K562 (cell line): ENCODE data around the gene LINGO3. TPM values are rescaled to one million over a fixed set of nuclear protein-coding genes. Genes with fewer than 3 reads are reported as not detected.

ENCODE experiments used
- ATF7 ChIP-seq: fragments of 450-650 bp; IDR thresholded peaks from 2 replicates; pipeline ENCODE4 v1.7.1; 2014; ENCODE audit warnings: mild to moderate bottlenecking, moderate library complexity
- CSDE1 ChIP-seq, 2 experiments: fragments of 450-650 bp; IDR thresholded peaks; 2 replicates each; pipeline ENCODE4 v1.6.1; 2016; ENCODE audit warnings: mild to moderate bottlenecking in 1 of 2
- FOXJ2 ChIP-seq: fragments of 200-800 bp; sonication (Bioruptor generic); IDR thresholded peaks from 2 replicates; pipeline ENCODE4 v1.6.1; 2016; ENCODE audit warnings: missing genetic modification characterization, missing compliant biosample characterization
- HDAC1 ChIP-seq, 2 experiments: fragments of 450-650 bp; IDR thresholded peaks; 2 replicates each; pipeline ENCODE4 v1.6.1; 2016 to 2017; ENCODE audit warnings: inconsistent platforms in 1 of 2, mild to moderate bottlenecking in 1 of 2, moderate library complexity in 1 of 2
- HMGN3 ChIP-seq: IDR thresholded peaks from 2 replicates; pipeline ENCODE4 v1.6.1; 2011; ENCODE audit warnings: borderline replicate concordance, low read depth, mild to moderate bottlenecking, mixed read lengths, low read length; ENCODE audit not compliant: insufficient read length; ENCODE audit errors: extremely low read depth
- KDM4B ChIP-seq, 2 experiments: fragments of 450-650 bp in 1 of 2; sonication (generic) in 1 of 2; IDR thresholded peaks; 2 replicates each; pipeline ENCODE4 v1.6.1; 2016 to 2017; ENCODE audit warnings: borderline replicate concordance in 2 of 2, antibody characterized with exemption in 1 of 2, low read depth in 1 of 2, mild to moderate bottlenecking in 1 of 2
- MTA2 ChIP-seq: fragments of 450-650 bp; IDR thresholded peaks from 2 replicates; pipeline ENCODE4 v1.6.1; 2016; ENCODE audit warnings: low read depth
- RUNX1 ChIP-seq: sonication (generic); IDR thresholded peaks from 2 replicates; pipeline ENCODE4 v1.6.1; 2016; ENCODE audit warnings: antibody characterized with exemption, low read depth
- SAP30 ChIP-seq: fragments of 200-600 bp; sonication (generic); IDR thresholded peaks from 2 replicates; pipeline ENCODE4 v1.6.1; 2012; ENCODE audit warnings: borderline replicate concordance, low read depth, mild to moderate bottlenecking, moderate library complexity, low read length, control low read depth, inconsistent platforms; ENCODE audit not compliant: insufficient read depth, poor library complexity, severe bottlenecking
- TEAD1 ChIP-seq, 2 experiments: fragments of 450-650 bp in 1 of 2; sonication (generic) in 1 of 2; formaldehyde crosslinking; IDR thresholded peaks; 2 replicates each; pipeline versions ENCODE4 v1.4.0 to v1.8.0; 2020 to 2022; ENCODE audit warnings: mild to moderate bottlenecking in 2 of 2, missing genetic modification reagents in 1 of 2
- TEAD4 ChIP-seq, 2 experiments: sonication (generic) in 1 of 2; formaldehyde crosslinking in 1 of 2; IDR thresholded peaks; 2 replicates each; pipeline versions ENCODE4 v1.6.1 to v1.8.0; 2012 to 2022; ENCODE audit warnings: borderline replicate concordance in 1 of 2, inconsistent platforms in 1 of 2, low read length in 1 of 2, mild to moderate bottlenecking in 1 of 2, missing genetic modification reagents in 1 of 2
- ZNF282 ChIP-seq: sonication (generic); formaldehyde crosslinking; IDR thresholded peaks from 2 replicates; pipeline ENCODE4 v1.8.1; 2023; ENCODE audit warnings: missing genetic modification reagents
- ZNF445 ChIP-seq: fragments of 250-450 bp; sonication (Bioruptor Pico); IDR thresholded peaks from 2 replicates; pipeline ENCODE4 v1.4.0; 2020; ENCODE audit warnings: low read depth, mild to moderate bottlenecking, moderate library complexity
- ZSCAN32 ChIP-seq: fragments of 450-650 bp; formaldehyde crosslinking; IDR thresholded peaks from 2 replicates; pipeline ENCODE4 v1.4.0; 2020; ENCODE audit warnings: mild to moderate bottlenecking, moderate library complexity
- polyA plus RNA-seq, 8 experiments: library from polyadenylated mRNA; depleted of rRNA in 4 of 8; stranded (reverse) in 5 of 8; unstranded in 3 of 8; fragments of >200 nt; fragmentation: Nextera tagmentation in 2 of 8; fragmentation: Illumina TruSeq in 1 of 8; extraction: Ambion mirVana in 2 of 8; extraction: Trizol in 1 of 8; gene quantifications; 2 replicates each; pipeline versions ENCODE4 v1.2.1 to v1.2.3, GENCODE V29; 2011 to 2014; ENCODE audit warnings: inconsistent platforms in 1 of 8, missing spikeins in 1 of 8
- total RNA-seq, 7 experiments: library from RNA; depleted of rRNA in 6 of 7; stranded (reverse); fragments of >200 nt in 6 of 7; fragmentation: Illumina TruSeq in 2 of 7; extraction: Trizol in 2 of 7; gene quantifications; 2 replicates each; pipeline versions ENCODE4 v1.2.1 to v1.2.3, GENCODE V29; 2011 to 2021; ENCODE audit warnings: low replicate concordance in 1 of 7
- TF ChIP-seq, protein P1 (sequence below): fragments of 450-650 bp; IDR thresholded peaks from one replicate; pipeline ENCODE4 v1.6.1; 2018; ENCODE audit warnings: mild to moderate bottlenecking, moderate library complexity; ENCODE audit not compliant: partially characterized antibody
- TF ChIP-seq, protein P2 (sequence below): sonication (generic); formaldehyde crosslinking; IDR thresholded peaks from 2 replicates; pipeline ENCODE4 v1.8.0; 2022; ENCODE audit warnings: mild to moderate bottlenecking, missing genetic modification reagents, borderline replicate concordance
- TF ChIP-seq, protein P3 (sequence below): sonication (generic); formaldehyde crosslinking; IDR thresholded peaks from 2 replicates; pipeline ENCODE4 v1.8.0; 2023; ENCODE audit warnings: missing genetic modification reagents, mild to moderate bottlenecking, borderline replicate concordance

The LINGO3 gene
- total and polyA plus RNA-seq, 9 of the 15 experiments (the other 6 are each of a cell fraction or from before 2014, with no cell fraction given), result 0.03 to 0.05 (median 0.03) TPM; not detected in 6

DNA sequence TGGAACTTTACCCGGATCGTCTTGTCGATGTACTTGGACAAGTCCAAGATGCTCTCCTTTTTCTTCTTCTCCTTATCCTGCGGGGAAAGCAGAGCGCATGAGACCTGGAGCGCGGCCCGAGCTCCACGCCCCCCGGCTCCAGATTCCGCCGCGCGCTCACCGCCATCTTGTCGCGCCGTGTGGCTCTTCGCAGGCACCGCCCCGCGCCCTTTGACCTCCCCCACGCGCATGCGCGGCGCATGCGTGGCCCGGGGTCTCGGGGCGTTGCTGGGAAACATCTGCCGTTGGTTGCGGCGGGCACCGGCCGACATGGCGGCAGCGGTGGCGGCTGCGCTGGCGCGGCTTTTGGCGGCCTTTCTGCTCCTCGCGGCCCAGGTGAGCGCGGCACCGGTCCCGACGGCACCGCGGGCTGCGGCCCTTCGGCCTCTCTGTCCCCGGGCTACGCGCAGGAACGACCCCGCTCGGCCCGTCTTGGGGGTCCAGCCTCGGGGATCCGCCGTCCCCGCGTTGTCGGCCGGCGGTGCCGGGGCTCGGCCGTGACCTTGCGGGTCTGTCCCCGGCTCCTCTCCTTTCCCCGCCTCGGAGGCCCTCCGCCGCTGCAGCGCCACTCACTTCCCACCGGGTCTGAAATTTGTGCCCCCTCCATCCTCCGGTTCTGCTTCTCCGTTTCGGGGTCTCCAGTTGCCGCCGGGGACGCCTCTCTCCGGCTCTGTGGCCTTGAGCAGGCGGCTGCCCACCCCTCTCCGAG, 20.6 kb upstream of the LINGO3 start, which contains the start of the genes LSM7 and SPPL2B (continued):
- TF ChIP-seq, protein P1, sequence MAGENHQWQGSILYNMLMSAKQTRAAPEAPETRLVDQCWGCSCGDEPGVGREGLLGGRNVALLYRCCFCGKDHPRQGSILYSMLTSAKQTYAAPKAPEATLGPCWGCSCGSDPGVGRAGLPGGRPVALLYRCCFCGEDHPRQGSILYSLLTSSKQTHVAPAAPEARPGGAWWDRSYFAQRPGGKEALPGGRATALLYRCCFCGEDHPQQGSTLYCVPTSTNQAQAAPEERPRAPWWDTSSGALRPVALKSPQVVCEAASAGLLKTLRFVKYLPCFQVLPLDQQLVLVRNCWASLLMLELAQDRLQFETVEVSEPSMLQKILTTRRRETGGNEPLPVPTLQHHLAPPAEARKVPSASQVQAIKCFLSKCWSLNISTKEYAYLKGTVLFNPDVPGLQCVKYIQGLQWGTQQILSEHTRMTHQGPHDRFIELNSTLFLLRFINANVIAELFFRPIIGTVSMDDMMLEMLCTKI, result no peak
- peak in 1 of 2 experiments; percentile 86; a peak in 3 of 4 replicates for TF ChIP-seq HDAC1 (IDR thresholded peaks at IDR 0.05)
- peak in 1 of 2 experiments; percentile 38; a peak in 1 of 4 replicates for TF ChIP-seq CSDE1 (IDR thresholded peaks at IDR 0.05)
- TF ChIP-seq RUNX1, result no peak
- TF ChIP-seq SAP30, result peak; percentile 88
- peak; percentile 31 for TF ChIP-seq HMGN3
- peak; percentile 55; the same call in 1 of the 2 replicates for TF ChIP-seq ATF7
- peak; percentile 31; the same call in 1 of the 2 replicates for TF ChIP-seq FOXJ2 (tag)
- no peak for TF ChIP-seq TEAD4 (IDR thresholded peaks at IDR 0.05; ENCODE audit: low read length)
- TF ChIP-seq TEAD4 (CRISPR knock-in tag; IDR thresholded peaks at IDR 0.05; ENCODE audit: borderline replicate concordance), result 0 out of 2 replicates have a peak, but pooled peaks have one; percentile 54
- TF ChIP-seq, protein P2, sequence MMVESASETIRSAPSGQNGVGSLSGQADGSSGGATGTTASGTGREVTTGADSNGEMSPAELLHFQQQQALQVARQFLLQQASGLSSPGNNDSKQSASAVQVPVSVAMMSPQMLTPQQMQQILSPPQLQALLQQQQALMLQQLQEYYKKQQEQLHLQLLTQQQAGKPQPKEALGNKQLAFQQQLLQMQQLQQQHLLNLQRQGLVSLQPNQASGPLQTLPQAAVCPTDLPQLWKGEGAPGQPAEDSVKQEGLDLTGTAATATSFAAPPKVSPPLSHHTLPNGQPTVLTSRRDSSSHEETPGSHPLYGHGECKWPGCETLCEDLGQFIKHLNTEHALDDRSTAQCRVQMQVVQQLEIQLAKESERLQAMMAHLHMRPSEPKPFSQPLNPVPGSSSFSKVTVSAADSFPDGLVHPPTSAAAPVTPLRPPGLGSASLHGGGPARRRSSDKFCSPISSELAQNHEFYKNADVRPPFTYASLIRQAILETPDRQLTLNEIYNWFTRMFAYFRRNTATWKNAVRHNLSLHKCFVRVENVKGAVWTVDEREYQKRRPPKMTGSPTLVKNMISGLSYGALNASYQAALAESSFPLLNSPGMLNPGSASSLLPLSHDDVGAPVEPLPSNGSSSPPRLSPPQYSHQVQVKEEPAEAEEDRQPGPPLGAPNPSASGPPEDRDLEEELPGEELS (CRISPR knock-in tag), result no peak
- peak; percentile 69; the same call in 1 of the 2 replicates for TF ChIP-seq ZNF282
- no peak for TF ChIP-seq ZSCAN32 (CRISPR knock-in tag)
- TF ChIP-seq TEAD1 (CRISPR knock-in tag; IDR thresholded peaks at IDR 0.05), result peak in 1 of 2 experiments; percentile 61; a peak in 2 of 4 replicates
- no peak for TF ChIP-seq ZNF445 (CRISPR knock-in tag)
- peak; percentile 27; the same call in 1 of the 2 replicates for TF ChIP-seq MTA2
- TF ChIP-seq, protein P3, sequence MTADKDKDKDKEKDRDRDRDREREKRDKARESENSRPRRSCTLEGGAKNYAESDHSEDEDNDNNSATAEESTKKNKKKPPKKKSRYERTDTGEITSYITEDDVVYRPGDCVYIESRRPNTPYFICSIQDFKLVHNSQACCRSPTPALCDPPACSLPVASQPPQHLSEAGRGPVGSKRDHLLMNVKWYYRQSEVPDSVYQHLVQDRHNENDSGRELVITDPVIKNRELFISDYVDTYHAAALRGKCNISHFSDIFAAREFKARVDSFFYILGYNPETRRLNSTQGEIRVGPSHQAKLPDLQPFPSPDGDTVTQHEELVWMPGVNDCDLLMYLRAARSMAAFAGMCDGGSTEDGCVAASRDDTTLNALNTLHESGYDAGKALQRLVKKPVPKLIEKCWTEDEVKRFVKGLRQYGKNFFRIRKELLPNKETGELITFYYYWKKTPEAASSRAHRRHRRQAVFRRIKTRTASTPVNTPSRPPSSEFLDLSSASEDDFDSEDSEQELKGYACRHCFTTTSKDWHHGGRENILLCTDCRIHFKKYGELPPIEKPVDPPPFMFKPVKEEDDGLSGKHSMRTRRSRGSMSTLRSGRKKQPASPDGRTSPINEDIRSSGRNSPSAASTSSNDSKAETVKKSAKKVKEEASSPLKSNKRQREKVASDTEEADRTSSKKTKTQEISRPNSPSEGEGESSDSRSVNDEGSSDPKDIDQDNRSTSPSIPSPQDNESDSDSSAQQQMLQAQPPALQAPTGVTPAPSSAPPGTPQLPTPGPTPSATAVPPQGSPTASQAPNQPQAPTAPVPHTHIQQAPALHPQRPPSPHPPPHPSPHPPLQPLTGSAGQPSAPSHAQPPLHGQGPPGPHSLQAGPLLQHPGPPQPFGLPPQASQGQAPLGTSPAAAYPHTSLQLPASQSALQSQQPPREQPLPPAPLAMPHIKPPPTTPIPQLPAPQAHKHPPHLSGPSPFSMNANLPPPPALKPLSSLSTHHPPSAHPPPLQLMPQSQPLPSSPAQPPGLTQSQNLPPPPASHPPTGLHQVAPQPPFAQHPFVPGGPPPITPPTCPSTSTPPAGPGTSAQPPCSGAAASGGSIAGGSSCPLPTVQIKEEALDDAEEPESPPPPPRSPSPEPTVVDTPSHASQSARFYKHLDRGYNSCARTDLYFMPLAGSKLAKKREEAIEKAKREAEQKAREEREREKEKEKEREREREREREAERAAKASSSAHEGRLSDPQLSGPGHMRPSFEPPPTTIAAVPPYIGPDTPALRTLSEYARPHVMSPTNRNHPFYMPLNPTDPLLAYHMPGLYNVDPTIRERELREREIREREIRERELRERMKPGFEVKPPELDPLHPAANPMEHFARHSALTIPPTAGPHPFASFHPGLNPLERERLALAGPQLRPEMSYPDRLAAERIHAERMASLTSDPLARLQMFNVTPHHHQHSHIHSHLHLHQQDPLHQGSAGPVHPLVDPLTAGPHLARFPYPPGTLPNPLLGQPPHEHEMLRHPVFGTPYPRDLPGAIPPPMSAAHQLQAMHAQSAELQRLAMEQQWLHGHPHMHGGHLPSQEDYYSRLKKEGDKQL (CRISPR knock-in tag), result no peak
- 0 out of 4 replicates have a peak, but pooled peaks of 1 of the 2 experiments have one; percentile 51 for TF ChIP-seq KDM4B (IDR thresholded peaks at IDR 0.05; ENCODE audit: borderline replicate concordance in 2 of 2, low read depth in 1 of 2)
